Upper lobe of right lung (tissue), 1 donor: Measurements from ENCODE around the gene ZC3H7A. TPM values are rescaled to one million over a fixed set of nuclear protein-coding genes. Genes with fewer than 3 reads are reported as not detected.
A peak's percentile ranks its signal among the peaks of the same experiment; 100 is the strongest.

ENCODE experiments used
- ATAC-seq: fragments of 200-7000 bp; cut with Tn5 transposase; one replicate; pipeline ENCODE4 v1.9.1; 2020; ENCODE audit warnings: mild to moderate bottlenecking, moderate library complexity
- DNase-seq: peaks from one replicate; pipeline ENCODE4 v3.0.0-alpha.2; 2020
- H3K27ac ChIP-seq: fragments of 200-600 bp; one replicate; pipeline ENCODE4 v1.8.0; 2022
- H3K27me3 ChIP-seq: fragments of 200-600 bp; one replicate; pipeline ENCODE4 v1.8.0; 2022; ENCODE audit warnings: mild to moderate bottlenecking
- H3K36me3 ChIP-seq: fragments of 200-600 bp; one replicate; pipeline ENCODE4 v1.8.0; 2022
- H3K4me1 ChIP-seq: fragments of 200-600 bp; one replicate; pipeline ENCODE4 v1.8.0; 2022
- H3K4me3 ChIP-seq: fragments of 200-600 bp; one replicate; pipeline ENCODE4 v1.8.0; 2022; ENCODE audit warnings: mild to moderate bottlenecking
- H3K9me3 ChIP-seq: fragments of 200-600 bp; one replicate; pipeline ENCODE4 v1.8.0; 2022
- intact Hi-C: fragments of 100-400 bp; cut with DNase I; formaldehyde crosslinking; loops from one replicate; pipeline ENCODE4 v1.11.0; 2022
- total RNA-seq: library from RNA; stranded (reverse); fragmentation: NEBNext Ultra II Directional; extraction: Animal tissue kit (Norgen Biotek cat#: 25700); gene quantifications from one replicate; pipeline ENCODE4 v1.2.1, GENCODE V29; 2021
- TF ChIP-seq, protein P1 (sequence below): fragments of 200-600 bp; IDR thresholded peaks from one replicate; pipeline ENCODE4 v1.8.0; 2022; ENCODE audit warnings: antibody characterized with exemption
- donor health status: DM: no; HTN: yes; CAD: no; lungs with severe emphysema.

Gene ZC3H7A
- total RNA-seq, 1 donor from 2014 or later: 71.2 TPM

DNA sequence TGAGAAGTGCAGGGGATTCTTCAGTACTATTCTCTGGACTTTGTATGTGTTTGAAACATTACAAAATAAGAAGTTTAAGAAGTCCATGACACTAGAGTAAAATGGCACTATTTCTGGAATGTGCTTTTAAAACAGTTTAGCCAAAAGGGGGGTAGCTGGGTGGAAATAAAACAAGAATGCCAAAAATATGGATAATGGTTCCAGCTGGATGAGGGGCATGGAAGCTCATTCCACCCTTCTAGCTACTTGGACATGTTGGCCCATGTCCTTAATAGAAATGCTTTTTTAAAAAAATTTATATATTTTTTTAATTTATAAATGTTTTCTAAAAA, 13.1 kb downstream of the ZC3H7A start:
- Histone ChIP-seq H3K9me3 (no peaks in the 10 kb centered on the region), H3K27ac (peak overlapping the region; percentile 78), H3K27me3 (no peaks in the 10 kb centered on the region), H3K4me1 (peaks cover 73% of the 10 kb centered on the region), H3K36me3 (peaks cover 21% of the 10 kb centered on the region), H3K4me3 (no peak overlapping the region)
- intact Hi-C loops: no loop called here
- TF ChIP-seq, protein P1, sequence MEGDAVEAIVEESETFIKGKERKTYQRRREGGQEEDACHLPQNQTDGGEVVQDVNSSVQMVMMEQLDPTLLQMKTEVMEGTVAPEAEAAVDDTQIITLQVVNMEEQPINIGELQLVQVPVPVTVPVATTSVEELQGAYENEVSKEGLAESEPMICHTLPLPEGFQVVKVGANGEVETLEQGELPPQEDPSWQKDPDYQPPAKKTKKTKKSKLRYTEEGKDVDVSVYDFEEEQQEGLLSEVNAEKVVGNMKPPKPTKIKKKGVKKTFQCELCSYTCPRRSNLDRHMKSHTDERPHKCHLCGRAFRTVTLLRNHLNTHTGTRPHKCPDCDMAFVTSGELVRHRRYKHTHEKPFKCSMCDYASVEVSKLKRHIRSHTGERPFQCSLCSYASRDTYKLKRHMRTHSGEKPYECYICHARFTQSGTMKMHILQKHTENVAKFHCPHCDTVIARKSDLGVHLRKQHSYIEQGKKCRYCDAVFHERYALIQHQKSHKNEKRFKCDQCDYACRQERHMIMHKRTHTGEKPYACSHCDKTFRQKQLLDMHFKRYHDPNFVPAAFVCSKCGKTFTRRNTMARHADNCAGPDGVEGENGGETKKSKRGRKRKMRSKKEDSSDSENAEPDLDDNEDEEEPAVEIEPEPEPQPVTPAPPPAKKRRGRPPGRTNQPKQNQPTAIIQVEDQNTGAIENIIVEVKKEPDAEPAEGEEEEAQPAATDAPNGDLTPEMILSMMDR: no peak
- ATAC-seq (no peak), DNase-seq (no peak)

DNA sequence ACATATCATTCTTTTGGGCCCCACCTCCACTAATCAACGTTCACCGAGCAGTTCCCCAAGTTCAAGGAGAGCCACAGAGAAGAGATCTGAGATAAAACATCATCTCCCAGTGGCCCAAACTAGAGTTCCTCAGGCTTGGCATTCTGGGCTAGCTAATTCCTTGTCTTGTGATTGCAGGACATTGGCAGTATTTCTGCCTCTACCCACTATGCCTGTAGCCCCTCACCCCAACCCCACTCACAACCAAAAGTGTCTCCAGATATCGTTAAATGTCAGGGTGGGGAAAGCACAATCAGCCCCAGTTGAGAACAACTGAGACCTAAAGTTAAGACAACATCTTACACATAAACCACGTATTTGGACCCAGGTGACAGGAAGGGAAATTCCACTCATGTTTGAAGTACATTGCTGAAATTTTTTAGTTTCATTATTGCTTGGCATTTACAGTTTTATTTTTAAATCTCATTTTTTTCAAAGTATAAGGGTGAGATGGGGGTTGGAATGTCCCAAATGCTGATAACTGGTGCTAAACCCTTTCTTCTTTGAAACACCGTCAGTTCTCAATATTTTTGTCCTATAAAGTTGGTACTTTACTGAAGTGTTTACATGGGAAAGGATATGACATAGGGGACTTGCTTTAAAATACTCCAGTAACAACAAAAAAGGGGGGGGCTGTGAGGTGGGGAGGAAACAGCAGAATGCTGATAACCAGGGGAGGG, 13.6 kb downstream of the ZC3H7A start:
- peak overlapping the region; percentile 30 for H3K4me3 ChIP-seq
- DNase-seq: no peak
- intact Hi-C loops: no loop called here
- peaks cover 26% of the 10 kb centered on the region for H3K36me3 ChIP-seq
- no peaks in the 10 kb centered on the region for H3K9me3 ChIP-seq
- peak overlapping the region; percentile 78 for H3K27ac ChIP-seq
- TF ChIP-seq, protein P1: no peak
- no peaks in the 10 kb centered on the region for H3K27me3 ChIP-seq
- H3K4me1 ChIP-seq: peaks cover 70% of the 10 kb centered on the region
- peak; percentile 62 for ATAC-seq

DNA sequence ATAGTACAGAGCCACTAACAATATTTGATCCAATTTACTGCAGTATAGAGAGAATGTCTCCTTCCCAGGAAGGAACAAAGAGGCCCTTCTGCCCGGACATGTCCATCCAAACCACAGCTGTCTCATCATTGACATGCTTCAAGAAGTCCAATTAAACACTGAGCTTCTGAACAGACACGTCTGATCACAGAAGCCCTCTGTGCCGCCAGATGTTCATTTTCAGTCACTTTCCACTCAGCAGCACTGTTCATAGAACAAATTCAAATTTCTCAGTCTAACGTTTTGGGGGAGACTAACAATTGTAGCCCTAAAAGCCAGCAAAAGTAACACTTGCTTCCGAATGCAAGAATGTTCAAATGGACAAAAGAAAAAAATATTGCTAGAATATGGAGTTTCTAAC, 15.3 kb downstream of the ZC3H7A start:
- H3K27ac ChIP-seq: peak overlapping the region; percentile 78
- no peaks in the 10 kb centered on the region for H3K9me3 ChIP-seq
- ATAC-seq: no peak
- peaks cover 60% of the 10 kb centered on the region for H3K4me1 ChIP-seq
- peaks cover 43% of the 10 kb centered on the region for H3K36me3 ChIP-seq
- H3K27me3 ChIP-seq: no peaks in the 10 kb centered on the region
- H3K4me3 ChIP-seq: no peak overlapping the region
- intact Hi-C loops: no loop called here
- no peak for DNase-seq
- TF ChIP-seq, protein P1: no peak

DNA sequence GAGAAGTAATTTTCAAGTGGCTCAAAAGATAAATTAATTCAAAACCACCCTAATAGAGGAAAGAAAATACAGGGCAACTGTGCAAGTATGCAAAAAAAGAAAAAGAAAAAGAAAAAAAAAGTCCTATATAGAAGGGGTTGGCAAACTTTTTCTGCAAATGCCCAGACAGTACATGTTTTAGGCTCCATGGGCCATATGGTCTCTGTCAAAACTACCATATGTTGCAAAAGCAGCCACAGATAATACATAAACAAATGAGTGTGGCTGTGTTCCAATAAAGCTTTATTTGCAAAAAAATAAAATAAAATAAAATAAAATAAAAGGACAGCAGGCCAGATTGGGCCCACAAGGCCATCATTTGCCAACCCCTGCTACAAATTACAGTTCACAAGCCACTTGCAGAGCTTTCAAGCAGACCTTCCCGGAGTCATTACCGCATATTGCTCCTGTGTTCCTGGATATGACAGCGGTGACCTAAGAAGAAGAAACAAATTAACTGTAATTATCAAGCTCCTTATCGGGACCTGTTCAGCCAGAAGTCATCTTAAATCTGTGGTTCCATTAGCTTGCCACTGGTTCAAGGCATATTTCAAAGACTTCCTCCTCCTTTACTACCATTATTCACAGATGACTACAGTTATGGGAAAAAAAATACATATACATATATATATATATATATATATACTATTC, 15.9 kb downstream of the ZC3H7A start:
- H3K27ac ChIP-seq: peak overlapping the region; percentile 78

DNA sequence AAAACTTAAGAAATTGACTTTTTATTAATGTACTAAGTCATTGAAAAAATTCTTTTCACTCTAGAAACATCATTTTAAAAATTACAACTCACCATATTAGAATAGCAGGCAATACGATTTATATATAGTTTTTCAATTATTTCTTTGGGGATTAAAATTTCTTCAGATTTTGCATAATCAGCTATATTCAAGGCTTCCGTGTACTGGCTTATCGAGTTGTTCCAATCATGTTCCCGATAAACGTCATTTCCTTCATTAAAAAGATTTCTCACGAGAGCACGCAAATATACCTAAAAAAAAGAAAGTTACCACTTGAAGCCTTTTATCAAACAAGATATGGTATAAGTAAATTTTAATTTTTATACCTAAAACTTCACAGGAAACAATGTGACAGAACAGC, 18.0 kb downstream of the ZC3H7A start:
- Histone ChIP-seq H3K4me1 (peaks cover 36% of the 10 kb centered on the region), H3K4me3 (no peak overlapping the region), H3K27me3 (no peaks in the 10 kb centered on the region), H3K36me3 (peaks cover 70% of the 10 kb centered on the region), H3K27ac (no peak overlapping the region), H3K9me3 (no peaks in the 10 kb centered on the region)
- TF ChIP-seq, protein P1: no peak
- no peak for ATAC-seq
- no peak for DNase-seq
- intact Hi-C loops: no loop called here

More for the DNA sequence above, 15.9 kb downstream of the ZC3H7A start:
- H3K27me3 ChIP-seq: no peaks in the 10 kb centered on the region
- peaks cover 53% of the 10 kb centered on the region for H3K4me1 ChIP-seq
- no peak for ATAC-seq
- H3K4me3 ChIP-seq: no peak overlapping the region
- H3K9me3 ChIP-seq: no peaks in the 10 kb centered on the region
- peaks cover 50% of the 10 kb centered on the region for H3K36me3 ChIP-seq
- intact Hi-C loops: no loop called here
- DNase-seq: no peak
- TF ChIP-seq, protein P1: no peak
